GM12878 (cell line): Measurements from ENCODE around the gene NPRL2. TPM values are rescaled to one million over a fixed set of nuclear protein-coding genes. Genes with fewer than 3 reads are reported as not detected.

Experiments
- ATAC-seq: fragments of 200-7000 bp; cut with Tn5 transposase; 3 replicates; pipeline ENCODE4 v1.9.1; 2020; ENCODE audit warnings: mild to moderate bottlenecking, moderate library complexity
- BruUV-seq: library from RNA; stranded (reverse); fragments of 400-500 nt; replicated peaks from 2 replicates; lab custom pipeline; 2021; lab: Mats Ljungman, UMichigan
- CTCF ChIA-PET: fragments of 300-600 bp; sonication (Branson Sonifier 250); formaldehyde crosslinking; extraction: SDS; loops from one replicate; lab custom pipeline; 2021; ENCODE audit warnings: inconsistent platforms; lab: Yijun Ruan, JAX
- POLR2A ChIA-PET: fragments of 350-600 bp; formaldehyde crosslinking; extraction: SDS; loops from one replicate; lab custom pipeline; 2021; ENCODE audit warnings: inconsistent platforms; lab: Charles Lee
- RAD21 ChIA-PET: fragments of 300-600 bp; sonication (Branson Sonifier 250); formaldehyde crosslinking; loops from one replicate; lab custom pipeline; 2023; ENCODE audit warnings: antibody characterized with exemption; ENCODE audit not compliant: unreplicated experiment; lab: Charles Lee
- SMC1A ChIA-PET: fragments of 300-600 bp; sonication (Branson Sonifier 250); formaldehyde crosslinking; loops from one replicate; lab custom pipeline; 2023; ENCODE audit not compliant: unreplicated experiment, uncharacterized antibody; lab: Charles Lee
- DNase-seq: peaks from one replicate; pipeline ENCODE4 v3.0.0-alpha.2; 2011; ENCODE audit warnings: low read depth, low spot score
- FAIRE-seq: peaks from 3 replicates; lab custom pipeline; 2011; peaks lifted over from hg19 to GRCh38; lab: Jason Lieb, UNC
- H2AFZ ChIP-seq: 2 replicates; pipeline ENCODE4 v1.6.0; 2011; ENCODE audit warnings: low read depth, low read length, control low read depth; ENCODE audit not compliant: control insufficient read depth
- H3K27ac ChIP-seq: 2 replicates; pipeline ENCODE4 v1.5.1; 2011; ENCODE audit warnings: control low read depth; ENCODE audit not compliant: control insufficient read depth, insufficient read depth
- H3K27me3 ChIP-seq, 2 experiments: replicated peaks in 1 of 2; 2 replicates each; pipeline versions ENCODE4 v1.6.0 to v1.6.1; 2011; ENCODE audit warnings: low read length in 1 of 2; ENCODE audit not compliant: control insufficient read depth in 2 of 2, insufficient read depth in 2 of 2
- H3K36me3 ChIP-seq, 2 experiments: 2 replicates each; pipeline ENCODE4 v1.5.1; 2011; ENCODE audit warnings: low read length in 1 of 2; ENCODE audit not compliant: control insufficient read depth in 2 of 2, insufficient read depth in 2 of 2
- H3K4me1 ChIP-seq: 2 replicates; pipeline ENCODE4 v1.6.1; 2011; ENCODE audit warnings: mild to moderate bottlenecking, low read length, moderate library complexity, mixed read lengths; ENCODE audit not compliant: control insufficient read depth, insufficient read depth
- H3K4me2 ChIP-seq: 2 replicates; pipeline ENCODE4 v1.6.0; 2011; ENCODE audit warnings: control low read depth; ENCODE audit not compliant: control insufficient read depth, insufficient read depth
- H3K4me3 ChIP-seq: fragments of 200-600 bp; sonication (generic); 2 replicates; pipeline ENCODE4 v1.5.1; 2016
- H3K79me2 ChIP-seq: 2 replicates; pipeline ENCODE4 v1.6.0; 2011; ENCODE audit warnings: low read length; ENCODE audit not compliant: control insufficient read depth, insufficient read depth
- H3K9ac ChIP-seq: 2 replicates; pipeline ENCODE4 v1.8.0; 2011; ENCODE audit warnings: low read length, control low read depth, mixed read lengths; ENCODE audit not compliant: control insufficient read depth, insufficient read depth
- H3K9me3 ChIP-seq: replicated peaks from 3 replicates; pipeline ENCODE4 v1.5.1; 2011; ENCODE audit warnings: mild to moderate bottlenecking, low read length; ENCODE audit not compliant: control insufficient read depth, insufficient read depth
- H4K20me1 ChIP-seq: 2 replicates; pipeline ENCODE4 v1.6.0; 2011; ENCODE audit not compliant: control insufficient read depth, insufficient read depth
- BHLHE40 ChIP-seq, 2 experiments: fragments of 450-650 bp in 1 of 2; IDR thresholded peaks; 2 replicates each; pipeline ENCODE4 v1.6.1; 2011 to 2017; ENCODE audit warnings: low read depth in 2 of 2, borderline replicate concordance in 1 of 2, improper control_type of control experiment in 1 of 2, low read length in 1 of 2, mild to moderate bottlenecking in 1 of 2
- BRCA1 ChIP-seq: IDR thresholded peaks from 2 replicates; pipeline ENCODE4 v1.6.1; 2011; ENCODE audit warnings: low read depth, low read length, improper control_type of control experiment
- CBFB ChIP-seq: IDR thresholded peaks from 2 replicates; pipeline ENCODE4 v1.6.1; 2016; ENCODE audit warnings: antibody characterized with exemption, low read depth
- CHD4 ChIP-seq: fragments of 200-600 bp; sonication (generic); IDR thresholded peaks from 2 replicates; pipeline ENCODE4 v1.6.1; 2016; ENCODE audit warnings: mild to moderate bottlenecking
- HDGF ChIP-seq: fragments of 450-650 bp; IDR thresholded peaks from 2 replicates; pipeline ENCODE4 v1.6.1; 2016; ENCODE audit warnings: antibody characterized with exemption
- HSF1 ChIP-seq: fragments of 150-350 bp; IDR thresholded peaks from 2 replicates; pipeline ENCODE4 v1.6.1; 2014; ENCODE audit warnings: mild to moderate bottlenecking, low read depth, low read length
- JUNB ChIP-seq: IDR thresholded peaks from 2 replicates; pipeline ENCODE4 v1.6.1; 2016; ENCODE audit warnings: antibody characterized with exemption, mild to moderate bottlenecking
- KDM1A ChIP-seq: fragments of 200-600 bp; sonication (generic); IDR thresholded peaks from 2 replicates; pipeline ENCODE4 v1.6.1; 2016; ENCODE audit warnings: borderline replicate concordance
- KLF5 ChIP-seq: fragments of 450-650 bp; IDR thresholded peaks from 2 replicates; pipeline ENCODE4 v1.6.1; 2014; ENCODE audit warnings: mild to moderate bottlenecking; ENCODE audit not compliant: partially characterized antibody
- MEF2A ChIP-seq: IDR thresholded peaks from 2 replicates; pipeline ENCODE4 v1.6.1; 2011; ENCODE audit warnings: low read depth, mild to moderate bottlenecking, low read length, moderate library complexity; ENCODE audit not compliant: insufficient read depth
- NR2C1 ChIP-seq: fragments of 450-650 bp; IDR thresholded peaks from 2 replicates; pipeline ENCODE4 v1.6.1; 2017; ENCODE audit warnings: antibody characterized with exemption, mild to moderate bottlenecking, moderate library complexity
- NRF1 ChIP-seq: conservative IDR thresholded peaks from 2 replicates; pipeline ENCODE4 v1.6.1; 2011; ENCODE audit warnings: mild to moderate bottlenecking, low read depth, low read length, improper control_type of control experiment
- PBX3 ChIP-seq: IDR thresholded peaks from 2 replicates; pipeline ENCODE4 v1.6.1; 2011; ENCODE audit warnings: mild to moderate bottlenecking, low read depth, low read length, moderate library complexity; ENCODE audit not compliant: insufficient replicate concordance
- POLR2AphosphoS5 ChIP-seq: IDR thresholded peaks from 2 replicates; pipeline ENCODE4 v1.6.1; 2011; ENCODE audit warnings: mild to moderate bottlenecking, low read length, inconsistent platforms
- RBBP5 ChIP-seq: fragments of 200-600 bp; sonication (generic); conservative IDR thresholded peaks from 2 replicates; pipeline ENCODE4 v1.6.1; 2016
- SRF ChIP-seq, 2 experiments: IDR thresholded peaks; 2 replicates each; pipeline ENCODE4 v1.6.1; 2011; ENCODE audit warnings: low read depth in 2 of 2, low read length in 2 of 2, mild to moderate bottlenecking in 1 of 2, moderate library complexity in 1 of 2
- TARDBP ChIP-seq: IDR thresholded peaks from 2 replicates; pipeline ENCODE4 v1.6.1; 2016; ENCODE audit warnings: borderline replicate concordance
- TCF3 ChIP-seq: IDR thresholded peaks from 2 replicates; pipeline ENCODE4 v1.6.1; 2012; ENCODE audit warnings: low read depth, mild to moderate bottlenecking, low read length, borderline replicate concordance; ENCODE audit not compliant: insufficient read depth
- USF1 ChIP-seq: IDR thresholded peaks from 2 replicates; pipeline ENCODE4 v1.6.1; 2011; ENCODE audit warnings: borderline replicate concordance, low read depth, mild to moderate bottlenecking, moderate library complexity, mixed read lengths, low read length; ENCODE audit not compliant: insufficient read depth; ENCODE audit errors: extremely low read length
- YBX1 ChIP-seq: fragments of 450-650 bp; IDR thresholded peaks from 2 replicates; pipeline ENCODE4 v1.6.1; 2016; ENCODE audit warnings: antibody characterized with exemption
- WGBS: methylation state at CpG from one replicate; pipeline ENCODE4 v1.1.6; 2016; ENCODE audit warnings: low lambda C conversion rate; ENCODE audit not compliant: insufficient replicate concordance, insufficient coverage; ENCODE audit errors: missing lambda C conversion rate; 5-methylcytosine and 5-hydroxymethylcytosine counted together
- in situ Hi-C: fragments of 300-500 bp; cut with MboI; formaldehyde crosslinking; loops from 9 replicates; pipeline ENCODE4 v1.14.3; 2018; ENCODE audit warnings: mixed read lengths
- intact Hi-C: fragments of 100-400 bp; cut with micrococcal nuclease; formaldehyde crosslinking; loops from one replicate; pipeline ENCODE4 v1.14.2; 2022; ENCODE audit not compliant: unreplicated experiment
- polyA plus RNA-seq, 11 experiments: library from polyadenylated mRNA; depleted of rRNA in 4 of 11; unstranded in 6 of 11; stranded (reverse) in 5 of 11; fragments of >200 nt; fragmentation: Nextera tagmentation in 4 of 11; fragmentation: Illumina TruSeq in 1 of 11; extraction: Ambion mirVana in 4 of 11; extraction: Trizol in 1 of 11; gene quantifications; 1 replicate in 1 of 11; 2 replicates in 10 of 11; pipeline versions ENCODE4 v1.2.1 to v1.2.3, GENCODE V29; 2011 to 2016; ENCODE audit warnings: inconsistent platforms in 2 of 11, missing spikeins in 2 of 11, low read depth in 1 of 11
- total RNA-seq, 4 experiments: library from RNA; depleted of rRNA in 3 of 4; stranded (reverse); fragments of >200 nt in 3 of 4; fragmentation: Illumina TruSeq in 1 of 4; extraction: Trizol in 1 of 4; gene quantifications; 2 replicates each; pipeline versions ENCODE4 v1.2.1 to v1.2.3, GENCODE V29; 2013 to 2021

NPRL2 gene
- total and polyA plus RNA-seq, 10 of the 15 experiments (the other 5 are each of a cell fraction or from before 2014, with no cell fraction given), result 17.8 to 54.2 (median 32.9) TPM

GRCh38 chr3:50378757-50379156 lies 28.2 kb upstream of the NPRL2 start:
- Histone ChIP-seq H3K4me3 (no peak overlapping the region), H3K36me3 (no peaks in the 10 kb centered on the region), H3K4me2 (no peak overlapping the region), H3K4me1 (no peaks in the 10 kb centered on the region), H2AFZ (no peak overlapping the region), H3K79me2 (no peaks in the 10 kb centered on the region), H3K9me3 (no peaks in the 10 kb centered on the region), H3K9ac (no peak overlapping the region), H3K27me3 (no peaks in the 10 kb centered on the region), H4K20me1 (no peaks in the 10 kb centered on the region), H3K27ac (no peak overlapping the region)
- CTCF ChIA-PET, result no interaction called here
- in situ Hi-C loops, result no loop called here
- SMC1A ChIA-PET, result no interaction called here
- intact Hi-C loops, result no loop called here
- FAIRE-seq, result no peak
- no TSS peak for BruUV-seq
- RAD21 ChIA-PET, result no interaction called here
- POLR2A ChIA-PET, result no interaction called here
- ATAC-seq, result no peak
- 77% methylated on average over 17 of the region's 17 CpGs for WGBS
- DNase-seq, result no peak
- TF ChIP-seq TCF3 (no peak), PBX3 (no peak), JUNB (no peak), KDM1A (no peak), CHD4 (no peak), USF1 (no peak), KLF5 (no peak), BRCA1 (no peak), MEF2A (no peak), HDGF (no peak), NRF1 (no peak), NR2C1 (no peak), POLR2AphosphoS5 (no peak), SRF (IDR thresholded peaks at IDR 0.05; ENCODE audit: low read depth in 2 of 2, low read length in 2 of 2) (no peak), YBX1 (no peak), BHLHE40 (IDR thresholded peaks at IDR 0.05; ENCODE audit: borderline replicate concordance in 1 of 2, low read depth in 2 of 2, low read length in 1 of 2) (no peak), HSF1 (no peak), RBBP5 (no peak), TARDBP (no peak), CBFB (no peak)
